ENCODE measurements around the gene CRB2. TPM values are rescaled to one million over a fixed set of nuclear protein-coding genes. Genes with fewer than 3 reads are reported as not detected.

CRB2 gene
- total RNA-seq, 2 donors from 2014 or later = under 0.01 to 1.3 TPM

- Histone ChIP-seq H3K4me1 (peaks cover 17% of the 10 kb centered on the region), H3K4me3 (no peak overlapping the region), H3K27me3 (no peaks in the 10 kb centered on the region), H3K36me3 (replicated peaks in 1 of 2; ENCODE audit: insufficient read depth in 1 of 2, low read depth in 2 of 2) (no peaks in the 10 kb centered on the region), H3K27ac (no peak overlapping the region), H3K9me3 (no peaks in the 10 kb centered on the region)
- DNase-seq (no peak), ATAC-seq (no peak)
- TF ChIP-seq POLR2A (IDR thresholded peaks at IDR 0.05) (no peak), CTCF (IDR thresholded peaks at IDR 0.05) (no peak)
- 82 to 84% methylated on average over 10 of the region's 10 CpGs for WGBS, 2 donors
- intact Hi-C loops (cut with DNase I) = no loop called here
Measured at GRCh38 chr9:123358181-123358905, 2.3 kb downstream of the CRB2 start.

GRCh38 chr9:123359106-123359505 lies 3.1 kb downstream of the CRB2 start:
- intact Hi-C loops (cut with DNase I) = no loop called here
- H3K9me3 ChIP-seq = no peaks in the 10 kb centered on the region
- WGBS, 2 donors = 73 to 81% methylated on average over 2 of the region's 2 CpGs
- H3K27me3 ChIP-seq = no peaks in the 10 kb centered on the region
- no peak for TF ChIP-seq CTCF (IDR thresholded peaks at IDR 0.05)
- TF ChIP-seq POLR2A (IDR thresholded peaks at IDR 0.05) = no peak
- H3K4me1 ChIP-seq = peaks cover 14% of the 10 kb centered on the region
- no peaks in the 10 kb centered on the region for H3K36me3 ChIP-seq (replicated peaks in 1 of 2; ENCODE audit: insufficient read depth in 1 of 2, low read depth in 2 of 2)
- H3K4me3 ChIP-seq = no peak overlapping the region
- ATAC-seq = no peak
- H3K27ac ChIP-seq = no peak overlapping the region
- no peak for DNase-seq

GRCh38 chr9:123359546-123359945 lies 3.5 kb downstream of the CRB2 start:
- no peaks in the 10 kb centered on the region for H3K9me3 ChIP-seq
- H3K27me3 ChIP-seq = no peaks in the 10 kb centered on the region
- ATAC-seq (no peak), DNase-seq (peak in 3 of 4 donors; percentile 36 to 54 (median 39))
- H3K36me3 ChIP-seq (replicated peaks in 1 of 2; ENCODE audit: insufficient read depth in 1 of 2, low read depth in 2 of 2) = no peaks in the 10 kb centered on the region
- TF ChIP-seq POLR2A (IDR thresholded peaks at IDR 0.05) = no peak
- no peak for TF ChIP-seq CTCF (IDR thresholded peaks at IDR 0.05)
- WGBS, 2 donors = 27 to 35% methylated on average over 3 of the region's 3 CpGs
- intact Hi-C loops (cut with DNase I) = no loop called here
- H3K27ac ChIP-seq = no peak overlapping the region
- H3K4me3 ChIP-seq = no peak overlapping the region
- peaks cover 12% of the 10 kb centered on the region for H3K4me1 ChIP-seq

- 42 to 51% methylated on average over 15 to 22 of the region's 22 CpGs for WGBS, 2 donors
- peak; percentile 19 for ATAC-seq
- no peaks in the 10 kb centered on the region for H3K27me3 ChIP-seq
- no peak overlapping the region for H3K4me3 ChIP-seq
- H3K27ac ChIP-seq = no peak overlapping the region
- H3K36me3 ChIP-seq (replicated peaks in 1 of 2; ENCODE audit: insufficient read depth in 1 of 2, low read depth in 2 of 2) = no peaks in the 10 kb centered on the region
- no peaks in the 10 kb centered on the region for H3K9me3 ChIP-seq
- peak in 3 of 4 donors; percentile 24 to 66 (median 57) for DNase-seq
- TF ChIP-seq CTCF (IDR thresholded peaks at IDR 0.05) (no peak), POLR2A (IDR thresholded peaks at IDR 0.05) (no peak)
- H3K4me1 ChIP-seq = peaks cover 12% of the 10 kb centered on the region
- intact Hi-C loops (cut with DNase I) = no loop called here
Measured at GRCh38 chr9:123360161-123361085, 4.4 kb downstream of the CRB2 start.

Data from body of pancreas (tissue), 4 donors.